ENCODE measurements around the gene MCRS1. TPM values are rescaled to one million over a fixed set of nuclear protein-coding genes. Genes with fewer than 3 reads are reported as not detected.

Gene MCRS1
- total RNA-seq, 1 experiment from 2014 or later = 88.6 TPM

- CTCF ChIA-PET = interaction anchor here (1.0 to 1.6 kb wide), 2 partner anchors 23 to 198 kb away, joined by 4 read pairs; no protein-coding TSS in a partner anchor
- ATAC-seq (no peak), DNase-seq (ENCODE audit: low read depth, low spot score) (no peak)
- no peak overlapping the region for H3K4me3 ChIP-seq (ENCODE audit: low read depth in 2 of 2, low read length in 2 of 2)
- H3K27ac ChIP-seq (ENCODE audit: low read length) = no peak overlapping the region
- H3K9me3 ChIP-seq (ENCODE audit: control insufficient read depth, insufficient read depth, low read depth, low read length) = no peaks in the 10 kb centered on the region
- no TSS peak for BruUV-seq (replicated peaks)
- no peaks in the 10 kb centered on the region for H3K4me1 ChIP-seq (ENCODE audit: control insufficient read depth, insufficient read depth, low read length)
- intact Hi-C loops (cut with micrococcal nuclease; ENCODE audit: unreplicated experiment) (no loop called here), in situ Hi-C loops (cut with HindIII; ENCODE audit: low pct_unique_long_range_greater_than_20kb, low sequenced_read_pairs) (no loop called here)
- no peak for TF ChIP-seq SIN3A (IDR thresholded peaks at IDR 0.05; ENCODE audit: borderline replicate concordance, insufficient read depth, low read depth, low read length)
- no peaks in the 10 kb centered on the region; the same call in 1 of the 2 replicates for H3K36me3 ChIP-seq (ENCODE audit: control insufficient read depth, insufficient read depth, low read length)
- no peaks in the 10 kb centered on the region for H3K27me3 ChIP-seq (ENCODE audit: control insufficient read depth, insufficient read depth, low read length)
- POLR2A ChIA-PET = no interaction called here
Observed at GRCh38 chr12:49557187-49557916, 10.6 kb downstream of the MCRS1 start.

GRCh38 chr12:49556391-49557186 is 11.4 kb downstream of the MCRS1 start:
- Histone ChIP-seq H3K27me3 (ENCODE audit: control insufficient read depth, insufficient read depth, low read length) (no peaks in the 10 kb centered on the region), H3K4me3 (ENCODE audit: low read depth in 2 of 2, low read length in 2 of 2) (no peak overlapping the region), H3K9me3 (ENCODE audit: control insufficient read depth, insufficient read depth, low read depth, low read length) (no peaks in the 10 kb centered on the region), H3K27ac (ENCODE audit: low read length) (no peak overlapping the region), H3K36me3 (ENCODE audit: control insufficient read depth, insufficient read depth, low read length) (no peaks in the 10 kb centered on the region; the same call in 1 of the 2 replicates), H3K4me1 (ENCODE audit: control insufficient read depth, insufficient read depth, low read length) (no peaks in the 10 kb centered on the region)
- in situ Hi-C loops (cut with HindIII; ENCODE audit: low pct_unique_long_range_greater_than_20kb, low sequenced_read_pairs) (no loop called here), intact Hi-C loops (cut with micrococcal nuclease; ENCODE audit: unreplicated experiment) (no loop called here)
- ChIA-PET CTCF (interaction anchor here (1.0 to 1.6 kb wide), 2 partner anchors 24 to 198 kb away, joined by 4 read pairs; no protein-coding TSS in a partner anchor), POLR2A (no interaction called here)
- TF ChIP-seq TCF7L2 (IDR thresholded peaks at IDR 0.05; ENCODE audit: low read depth, low read length) (no peak), POLR2AphosphoS5 (IDR thresholded peaks at IDR 0.05; ENCODE audit: low read depth, low read length) (no peak), REST (IDR thresholded peaks at IDR 0.05; ENCODE audit: insufficient read depth in 1 of 2, low read depth in 2 of 2, low read length in 1 of 2) (no peak), CTCF (IDR thresholded peaks at IDR 0.05) (no peak), SIN3A (IDR thresholded peaks at IDR 0.05; ENCODE audit: borderline replicate concordance, insufficient read depth, low read depth, low read length) (no peak)
- ATAC-seq (no peak), DNase-seq (ENCODE audit: low read depth, low spot score) (no peak)
- BruUV-seq (replicated peaks) = no TSS peak
